Astrocyte of the cerebellum (primary cell): ENCODE data around the gene CLN3.
"Not testable (repeated sequence)": the region's sequence is repeated elsewhere in the genome, so short reads cannot be mapped to it uniquely, and the experiment has no call there.

Experiments used
- DNase-seq: peaks from one replicate; pipeline ENCODE4 v3.0.0-alpha.2; 2011; ENCODE audit warnings: low read depth
- H3K4me3 ChIP-seq: 2 replicates; pipeline ENCODE4 v1.5.1; 2011; ENCODE audit warnings: mild to moderate bottlenecking, low read depth, low read length, moderate library complexity
- CTCF ChIP-seq: IDR thresholded peaks from 2 replicates; pipeline ENCODE4 v1.5.1; 2012; ENCODE audit warnings: low read length, low read depth, moderate library complexity, mild to moderate bottlenecking; ENCODE audit errors: missing control alignments
- in situ Hi-C: cut with HindIII; loops from 2 replicates; pipeline ENCODE4 v1.10.0; 2017; ENCODE audit warnings: low sequenced_read_pairs

Gene CLN3

GRCh38 chr16:28494121-28494851 lies 2.4 kb upstream of the CLN3 start, which contains the start of gene APOBR:
APOBR (plus strand) TSS chr16:28494643; CDS start chr16:28494682, 39 bp downstream.
- no peak for TF ChIP-seq CTCF
- no peak within 1 kb of the TSS for H3K4me3 ChIP-seq
- DNase-seq: no peak
- in situ Hi-C loops: no loop called here

GRCh38 chr16:28492511-28492910 lies 637 bp upstream of the CLN3 start:
- in situ Hi-C loops: no loop called here

GRCh38 chr16:28491230-28491969 lies 474 bp downstream of the CLN3 start:
- in situ Hi-C loops: no loop called here
- TF ChIP-seq CTCF: peak; percentile 46
- DNase-seq: no peak
- peak overlapping the region; percentile 100 for H3K4me3 ChIP-seq

More at GRCh38 chr16:28492511-28492910, 637 bp upstream of the CLN3 start:
- no peak for TF ChIP-seq CTCF
- DNase-seq: no peak
- no peak overlapping the region for H3K4me3 ChIP-seq

- in situ Hi-C loops: no loop called here
- no peak for TF ChIP-seq CTCF
- no peak overlapping the region for H3K4me3 ChIP-seq
- no peak for DNase-seq
Observed at GRCh38 chr16:28486266-28486665, 5.6 kb downstream of the CLN3 start.

- DNase-seq, H3K4me3 ChIP-seq, in situ Hi-C loops: not testable (repeated sequence)
Observed at GRCh38 chr16:28483361-28483760, 8.5 kb downstream of the CLN3 start.

GRCh38 chr16:28482026-28482425 lies 9.8 kb downstream of the CLN3 start:
- in situ Hi-C loops: no loop called here
- TF ChIP-seq CTCF: no peak
- DNase-seq: no peak
- no peak overlapping the region for H3K4me3 ChIP-seq

- no peak overlapping the region for H3K4me3 ChIP-seq
- TF ChIP-seq CTCF: no peak
- in situ Hi-C loops: no loop called here
- no peak for DNase-seq
Observed at GRCh38 chr16:28478506-28479180, 13.2 kb downstream of the CLN3 start.
